Stomach smooth muscle (tissue), 2 donors: ENCODE data around the gene GBA2.
A peak's percentile ranks its signal among the peaks of the same experiment; 100 is the strongest.

Experiments
- H3K27ac ChIP-seq: one replicate; pipeline ENCODE4 v1.7.0; 2013; ENCODE audit warnings: mild to moderate bottlenecking, low read length, inconsistent platforms
- H3K27me3 ChIP-seq, 2 donors: one replicate each; pipeline ENCODE4 v1.7.0; 2013; ENCODE audit warnings: low read length in 2 of 2; ENCODE audit not compliant: insufficient read depth in 2 of 2, control insufficient read depth in 1 of 2
- H3K36me3 ChIP-seq, 2 donors: one replicate each; pipeline ENCODE4 v1.7.0; 2013; ENCODE audit warnings: low read length in 2 of 2; ENCODE audit not compliant: control insufficient read depth in 2 of 2, insufficient read depth in 2 of 2
- H3K4me1 ChIP-seq: one replicate; pipeline ENCODE4 v1.7.0; 2013; ENCODE audit warnings: low read length; ENCODE audit not compliant: control insufficient read depth, insufficient read depth
- H3K4me3 ChIP-seq, 2 donors: one replicate each; pipeline ENCODE4 v1.7.0; 2013; ENCODE audit warnings: low read length in 2 of 2
- H3K9ac ChIP-seq, 2 donors: one replicate each; pipeline ENCODE4 v1.7.0; 2013; ENCODE audit warnings: low read length in 2 of 2, mild to moderate bottlenecking in 1 of 2
- H3K9me3 ChIP-seq, 2 donors: one replicate each; pipeline ENCODE4 v1.7.0; 2013; ENCODE audit warnings: low read length in 2 of 2; ENCODE audit not compliant: control insufficient read depth in 2 of 2
- donor health status: healthy.
- donor health status: Pancreatic carcinoma.

Gene GBA2

GRCh38 chr9:35706951-35707350 lies 42.1 kb downstream of the GBA2 start:
- H3K36me3 ChIP-seq, result peaks cover 85 to 86% of the 10 kb centered on the region in 2 donors
- no peak overlapping the region for H3K9ac ChIP-seq
- H3K27me3 ChIP-seq, result no peaks in the 10 kb centered on the region
- H3K9me3 ChIP-seq, result no peaks in the 10 kb centered on the region
- no peaks in the 10 kb centered on the region for H3K4me1 ChIP-seq
- peak overlapping the region; percentile 53 for H3K27ac ChIP-seq
- no peak overlapping the region for H3K4me3 ChIP-seq

GRCh38 chr9:35705836-35706430 lies 43.1 kb downstream of the GBA2 start:
- H3K9ac ChIP-seq, result no peak overlapping the region
- H3K4me1 ChIP-seq, result no peaks in the 10 kb centered on the region
- no peaks in the 10 kb centered on the region for H3K27me3 ChIP-seq
- no peaks in the 10 kb centered on the region for H3K9me3 ChIP-seq
- H3K4me3 ChIP-seq, result no peak overlapping the region
- H3K27ac ChIP-seq, result peak overlapping the region; percentile 46
- peaks cover 82 to 85% of the 10 kb centered on the region in 2 donors for H3K36me3 ChIP-seq

- Histone ChIP-seq H3K9me3 (no peaks in the 10 kb centered on the region), H3K9ac (no peak overlapping the region), H3K4me3 (no peak overlapping the region), H3K4me1 (no peaks in the 10 kb centered on the region), H3K27ac (peak overlapping the region; percentile 46), H3K27me3 (no peaks in the 10 kb centered on the region), H3K36me3 (peaks cover 82 to 85% of the 10 kb centered on the region in 2 donors)
Measured at GRCh38 chr9:35705372-35705771, 43.7 kb downstream of the GBA2 start.

- peaks cover 3% of the 10 kb centered on the region for H3K4me1 ChIP-seq
- peaks cover 92 to 93% of the 10 kb centered on the region in 2 donors for H3K36me3 ChIP-seq
- no peak overlapping the region for H3K4me3 ChIP-seq
- no peak overlapping the region for H3K9ac ChIP-seq
- H3K27me3 ChIP-seq, result no peaks in the 10 kb centered on the region
- no peaks in the 10 kb centered on the region for H3K9me3 ChIP-seq
- no peak overlapping the region for H3K27ac ChIP-seq
Measured at GRCh38 chr9:35703906-35704672, 44.9 kb downstream of the GBA2 start.

- peaks cover 93 to 97% of the 10 kb centered on the region in 2 donors for H3K36me3 ChIP-seq
Measured at GRCh38 chr9:35702696-35703095, 46.3 kb downstream of the GBA2 start.

GRCh38 chr9:35700942-35701341 lies 48.1 kb downstream of the GBA2 start:
- no peak overlapping the region for H3K4me3 ChIP-seq
- H3K9ac ChIP-seq, result no peak overlapping the region
- no peaks in the 10 kb centered on the region for H3K27me3 ChIP-seq
- peaks cover 18% of the 10 kb centered on the region for H3K4me1 ChIP-seq
- no peaks in the 10 kb centered on the region for H3K9me3 ChIP-seq
- H3K27ac ChIP-seq, result peak overlapping the region; percentile 33
- H3K36me3 ChIP-seq, result peaks cover 92 to 95% of the 10 kb centered on the region in 2 donors

More at GRCh38 chr9:35702696-35703095, 46.3 kb downstream of the GBA2 start:
- Histone ChIP-seq H3K4me1 (peaks cover 5% of the 10 kb centered on the region), H3K27me3 (no peaks in the 10 kb centered on the region), H3K9me3 (no peaks in the 10 kb centered on the region), H3K9ac (no peak overlapping the region), H3K4me3 (no peak overlapping the region), H3K27ac (no peak overlapping the region)

GRCh38 chr9:35700031-35700430 lies 49.0 kb downstream of the GBA2 start:
- Histone ChIP-seq H3K4me1 (peaks cover 21% of the 10 kb centered on the region), H3K9me3 (no peaks in the 10 kb centered on the region), H3K4me3 (no peak overlapping the region), H3K36me3 (peaks cover 86 to 88% of the 10 kb centered on the region in 2 donors), H3K9ac (no peak overlapping the region), H3K27ac (peak overlapping the region; percentile 84), H3K27me3 (no peaks in the 10 kb centered on the region)

GRCh38 chr9:35698231-35698630 lies 50.8 kb downstream of the GBA2 start:
- H3K27ac ChIP-seq, result peak overlapping the region; percentile 84

GRCh38 chr9:35697486-35697885 lies 51.5 kb downstream of the GBA2 start:
- Histone ChIP-seq H3K4me1 (peaks cover 22% of the 10 kb centered on the region), H3K4me3 (no peak overlapping the region), H3K9me3 (no peaks in the 10 kb centered on the region), H3K9ac (peak overlapping the region in 1 of 2 donors; percentile 43), H3K27ac (peak overlapping the region; percentile 84), H3K27me3 (no peaks in the 10 kb centered on the region), H3K36me3 (peaks cover 61 to 64% of the 10 kb centered on the region in 2 donors)

More at GRCh38 chr9:35698231-35698630, 50.8 kb downstream of the GBA2 start:
- H3K9me3 ChIP-seq, result no peaks in the 10 kb centered on the region
- no peak overlapping the region for H3K9ac ChIP-seq
- H3K4me1 ChIP-seq, result peaks cover 22% of the 10 kb centered on the region
- no peaks in the 10 kb centered on the region for H3K27me3 ChIP-seq
- H3K36me3 ChIP-seq, result peaks cover 68 to 70% of the 10 kb centered on the region in 2 donors
- H3K4me3 ChIP-seq, result no peak overlapping the region

- Histone ChIP-seq H3K27ac (peak overlapping the region; percentile 84), H3K27me3 (no peaks in the 10 kb centered on the region), H3K9me3 (no peaks in the 10 kb centered on the region), H3K36me3 (peaks cover 55 to 57% of the 10 kb centered on the region in 2 donors), H3K4me1 (peaks cover 26% of the 10 kb centered on the region), H3K9ac (peak overlapping the region; percentile 42 to 43), H3K4me3 (peak overlapping the region in 1 of 2 donors; percentile 40)
Measured at GRCh38 chr9:35696520-35697215, 52.4 kb downstream of the GBA2 start.
